VCaP (cell line): Measurements from ENCODE around the gene PSMC4.

Experiments used
- H3K27ac ChIP-seq: fragments of 450-650 bp; 2 replicates; pipeline ENCODE4 v1.5.1; 2017
- CTCF ChIP-seq: fragments of 450-650 bp; conservative IDR thresholded peaks from 2 replicates; pipeline ENCODE4 v1.5.1; 2017; ENCODE audit warnings: mild to moderate bottlenecking, moderate library complexity

PSMC4 gene

GRCh38 chr19:39928357-39928725 is 42.6 kb upstream of the PSMC4 start:
- no peak for TF ChIP-seq CTCF
- H3K27ac ChIP-seq: no peak overlapping the region

- no peak for TF ChIP-seq CTCF
- H3K27ac ChIP-seq: no peak overlapping the region
These were observed 41.2 kb upstream of the PSMC4 start for GRCh38 chr19:39929750-39930149.

GRCh38 chr19:39934584-39935363 is 36.2 kb upstream of the PSMC4 start, which contains the start of gene FCGBP:
Gene FCGBP, minus strand, starts transcription at chr19:39934634.
- no peak for TF ChIP-seq CTCF
- H3K27ac ChIP-seq: peak within 1 kb of the TSS; percentile 77; the same call in 1 of the 2 replicates

- TF ChIP-seq CTCF: no peak
- peak overlapping the region; percentile 77; the same call in 1 of the 2 replicates for H3K27ac ChIP-seq
These were observed 35.7 kb upstream of the PSMC4 start for GRCh38 chr19:39935364-39935661.

GRCh38 chr19:39936020-39936419 is 34.9 kb upstream of the PSMC4 start:
- TF ChIP-seq CTCF: no peak
- peak overlapping the region; percentile 77; the same call in 1 of the 2 replicates for H3K27ac ChIP-seq

GRCh38 chr19:39936622-39937021 is 34.3 kb upstream of the PSMC4 start:
- peak overlapping the region; percentile 77 for H3K27ac ChIP-seq
- no peak for TF ChIP-seq CTCF

- no peak for TF ChIP-seq CTCF
- peak overlapping the region; percentile 77 for H3K27ac ChIP-seq
These were observed 33.8 kb upstream of the PSMC4 start for GRCh38 chr19:39937094-39937720.
